ENCODE results near the gene VSX2.
A peak's percentile ranks its signal among the peaks of the same experiment; 100 is the strongest.

Gene VSX2

DNA sequence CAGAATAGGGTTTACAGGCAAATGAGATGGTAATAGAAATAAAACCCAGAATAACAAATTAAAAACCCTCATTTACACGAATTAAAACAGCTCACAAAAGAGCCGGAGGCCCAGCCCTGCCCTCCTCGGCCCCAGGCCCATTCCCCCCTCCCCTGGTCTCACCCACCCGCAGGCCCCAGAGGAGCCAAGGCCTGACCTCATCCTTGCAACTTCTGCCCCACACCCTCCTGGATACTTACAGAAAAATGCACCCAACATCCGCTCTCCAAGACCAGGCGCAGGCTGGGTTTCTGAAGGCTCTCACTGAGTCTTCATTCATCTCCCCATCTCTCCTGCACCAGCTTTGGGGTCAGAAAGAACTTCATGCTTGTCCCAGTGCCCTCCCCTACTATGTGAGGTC lies 16.2 kb upstream of the VSX2 start:
- no peaks in the 10 kb centered on the region for H3K4me1 ChIP-seq (ENCODE audit: control insufficient read depth, insufficient read depth, low read length)
- no CpG with 5 or more reads among the region's 6 CpGs for WGBS (ENCODE audit: insufficient coverage, insufficient read length)
- no peaks in the 10 kb centered on the region; the same call in 1 of the 2 replicates for H3K27me3 ChIP-seq (ENCODE audit: control insufficient read depth, insufficient read depth, low read length)
- no peak for DNase-seq (ENCODE audit: low read depth, low spot score)
- no peaks in the 10 kb centered on the region for H3K9me3 ChIP-seq (ENCODE audit: control insufficient read depth, insufficient read depth, low read length)
- no peak overlapping the region for H3K4me3 ChIP-seq (ENCODE audit: low read length)
- no peaks in the 10 kb centered on the region for H3K36me3 ChIP-seq (ENCODE audit: control insufficient read depth, insufficient read depth, low read length)
- H3K27ac ChIP-seq (ENCODE audit: low read length) = no peak overlapping the region

DNA sequence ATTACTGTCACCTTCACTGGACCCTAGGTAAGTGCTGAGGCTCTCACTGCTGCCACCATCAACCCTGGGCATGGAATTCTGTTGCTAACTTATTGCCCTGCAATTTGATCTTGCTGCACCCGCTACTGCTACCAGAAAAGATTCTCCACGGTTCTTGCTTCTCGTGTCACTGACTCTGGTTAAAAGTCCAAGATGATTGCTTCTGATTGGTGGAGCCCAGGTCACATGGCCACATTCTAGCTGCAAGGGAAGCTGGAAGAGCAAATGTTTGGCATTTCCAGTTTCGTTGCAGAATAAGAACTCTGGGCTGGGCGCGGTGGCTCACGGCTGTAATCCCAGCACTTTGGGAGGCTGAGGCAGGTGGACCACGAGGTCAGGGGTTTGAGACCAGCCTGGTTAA lies 7.5 kb upstream of the VSX2 start:
- no peak overlapping the region for H3K27ac ChIP-seq (ENCODE audit: low read length)
- H3K4me1 ChIP-seq (ENCODE audit: control insufficient read depth, insufficient read depth, low read length) = no peaks in the 10 kb centered on the region
- H3K36me3 ChIP-seq (ENCODE audit: control insufficient read depth, insufficient read depth, low read length) = no peaks in the 10 kb centered on the region
- H3K9me3 ChIP-seq (ENCODE audit: control insufficient read depth, insufficient read depth, low read length) = no peaks in the 10 kb centered on the region
- no CpG with 5 or more reads among the region's 8 CpGs for WGBS (ENCODE audit: insufficient coverage, insufficient read length)
- no peak overlapping the region for H3K4me3 ChIP-seq (ENCODE audit: low read length)
- no peak for DNase-seq (ENCODE audit: low read depth, low spot score)
- H3K27me3 ChIP-seq (ENCODE audit: control insufficient read depth, insufficient read depth, low read length) = no peaks in the 10 kb centered on the region; the same call in 1 of the 2 replicates

DNA sequence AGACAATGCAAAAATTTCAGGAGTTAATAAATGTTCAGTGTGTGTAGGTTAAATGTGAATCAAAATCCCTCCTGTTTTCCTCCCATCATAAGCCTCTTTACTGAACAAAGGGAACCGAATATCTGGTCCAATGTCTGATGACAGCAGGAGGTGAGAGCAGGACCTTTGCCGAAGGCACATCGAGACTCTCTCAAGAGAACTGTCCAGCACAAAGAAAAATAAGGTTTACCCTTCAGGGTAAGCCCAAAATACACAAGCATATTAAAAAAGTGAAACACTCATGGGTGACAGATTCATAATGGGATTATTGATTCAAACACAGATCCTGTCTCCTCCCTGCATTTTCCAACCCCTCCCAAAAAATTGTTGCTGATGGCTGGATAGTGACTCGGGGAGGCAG lies 4.2 kb upstream of the VSX2 start:
- no peaks in the 10 kb centered on the region for H3K36me3 ChIP-seq (ENCODE audit: control insufficient read depth, insufficient read depth, low read length)
- H3K4me1 ChIP-seq (ENCODE audit: control insufficient read depth, insufficient read depth, low read length) = peaks cover 3% of the 10 kb centered on the region
- H3K4me3 ChIP-seq (ENCODE audit: low read length) = no peak overlapping the region
- H3K27ac ChIP-seq (ENCODE audit: low read length) = no peak overlapping the region
- no CpG with 5 or more reads among the region's 4 CpGs for WGBS (ENCODE audit: insufficient coverage, insufficient read length)
- no peaks in the 10 kb centered on the region for H3K9me3 ChIP-seq (ENCODE audit: control insufficient read depth, insufficient read depth, low read length)
- no peak for DNase-seq (ENCODE audit: low read depth, low spot score)
- peaks cover 23% of the 10 kb centered on the region for H3K27me3 ChIP-seq (ENCODE audit: control insufficient read depth, insufficient read depth, low read length)

- Histone ChIP-seq H3K27me3 (ENCODE audit: control insufficient read depth, insufficient read depth, low read length) (peaks cover 47% of the 10 kb centered on the region), H3K36me3 (ENCODE audit: control insufficient read depth, insufficient read depth, low read length) (no peaks in the 10 kb centered on the region), H3K27ac (ENCODE audit: low read length) (no peak overlapping the region), H3K4me1 (ENCODE audit: control insufficient read depth, insufficient read depth, low read length) (peaks cover 7% of the 10 kb centered on the region), H3K9me3 (ENCODE audit: control insufficient read depth, insufficient read depth, low read length) (no peaks in the 10 kb centered on the region), H3K4me3 (ENCODE audit: low read length) (no peak overlapping the region)
- no CpG with 5 or more reads among the region's 4 CpGs for WGBS (ENCODE audit: insufficient coverage, insufficient read length)
- DNase-seq (ENCODE audit: low read depth, low spot score) = no peak
Observed at GRCh38 chr14:74237441-74237840, 1.8 kb upstream of the VSX2 start.

DNA sequence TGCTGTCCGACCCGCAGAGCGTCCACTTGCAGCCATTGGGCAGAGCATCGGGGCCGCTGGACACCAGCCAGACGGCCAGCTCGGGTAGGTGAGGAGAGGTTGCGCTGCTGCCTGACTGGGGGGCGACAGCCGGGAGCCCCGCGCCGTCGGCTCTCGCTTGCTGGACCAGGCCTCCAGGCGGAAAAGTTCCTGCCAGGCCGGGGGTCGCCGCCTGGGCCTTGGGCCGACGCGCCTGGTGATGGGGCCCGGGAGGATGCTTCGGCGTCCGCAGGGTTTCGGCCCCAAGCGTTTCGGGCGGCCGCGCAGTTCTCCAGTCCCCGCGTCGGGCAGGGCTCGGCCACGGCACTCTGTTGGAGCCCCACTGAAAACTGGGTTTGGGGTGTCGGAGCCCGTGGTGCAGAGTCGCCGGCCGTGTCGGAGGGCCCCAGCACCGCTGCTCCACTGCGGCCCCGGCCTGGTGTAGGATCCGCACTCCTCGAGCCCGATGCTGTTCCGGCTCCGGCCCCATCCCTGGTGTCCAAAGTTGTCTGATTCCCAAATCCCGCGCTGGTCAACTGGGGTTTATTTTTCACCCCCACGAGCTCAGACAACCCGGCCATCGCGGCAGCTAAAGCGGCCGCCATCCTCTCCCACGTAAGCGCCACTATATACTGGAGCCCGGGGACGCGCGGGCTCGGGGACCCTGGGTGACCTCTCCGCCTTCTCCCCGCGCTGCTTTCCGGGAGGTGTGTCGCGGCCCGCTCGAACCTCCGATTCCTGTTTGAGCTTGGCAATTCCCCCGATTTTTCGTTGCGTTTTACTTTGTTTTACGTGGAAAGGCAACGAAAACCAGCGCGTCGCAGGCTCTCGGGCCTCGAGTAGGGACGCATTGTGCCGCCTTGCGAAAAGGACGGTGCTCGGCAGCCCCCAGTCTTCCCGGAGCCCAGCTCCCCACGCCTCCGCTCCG lies 872 bp downstream of the VSX2 start:
- no peaks in the 10 kb centered on the region for H3K9me3 ChIP-seq (ENCODE audit: control insufficient read depth, insufficient read depth, low read length)
- WGBS (ENCODE audit: insufficient coverage, insufficient read length) = no CpG with 5 or more reads among the region's 94 CpGs
- DNase-seq (ENCODE audit: low read depth, low spot score) = no peak
- H3K36me3 ChIP-seq (ENCODE audit: control insufficient read depth, insufficient read depth, low read length) = no peaks in the 10 kb centered on the region
- H3K27ac ChIP-seq (ENCODE audit: low read length) = no peak overlapping the region
- peaks cover 61% of the 10 kb centered on the region for H3K27me3 ChIP-seq (ENCODE audit: control insufficient read depth, insufficient read depth, low read length)
- H3K4me1 ChIP-seq (ENCODE audit: control insufficient read depth, insufficient read depth, low read length) = peaks cover 7% of the 10 kb centered on the region
- peak overlapping the region; percentile 25; the same call in 1 of the 2 replicates for H3K4me3 ChIP-seq (ENCODE audit: low read length)

- peak overlapping the region; percentile 29; the same call in 1 of the 2 replicates for H3K4me3 ChIP-seq (ENCODE audit: low read length)
- no peak for DNase-seq (ENCODE audit: low read depth, low spot score)
- no CpG with 5 or more reads among the region's 80 CpGs for WGBS (ENCODE audit: insufficient coverage, insufficient read length)
Observed at GRCh38 chr14:74240794-74241651, 1.8 kb downstream of the VSX2 start.

DNA sequence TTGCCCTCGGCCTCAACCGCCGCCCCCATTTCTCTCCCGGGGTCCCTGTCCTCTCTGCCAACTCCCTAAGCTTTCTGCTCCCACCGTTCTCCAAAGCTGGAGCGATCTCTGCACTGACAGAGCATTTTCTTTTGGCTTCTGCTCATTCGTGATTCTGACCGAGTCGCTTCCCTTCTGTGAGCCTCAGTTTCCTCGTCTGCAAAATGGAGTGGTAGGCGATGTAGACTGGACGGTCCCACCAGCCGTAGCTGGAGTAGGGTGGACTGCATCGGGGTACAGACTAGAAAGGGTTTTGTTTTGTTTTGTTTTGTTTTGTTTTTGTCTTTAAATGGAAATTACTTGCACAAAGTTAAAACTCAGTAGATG lies 2.4 kb downstream of the VSX2 start:
- H3K36me3 ChIP-seq (ENCODE audit: control insufficient read depth, insufficient read depth, low read length) = no peaks in the 10 kb centered on the region
- H3K4me3 ChIP-seq (ENCODE audit: low read length) = no peak overlapping the region
- no peak for DNase-seq (ENCODE audit: low read depth, low spot score)
- WGBS (ENCODE audit: insufficient coverage, insufficient read length) = no CpG with 5 or more reads among the region's 14 CpGs
- no peak overlapping the region for H3K27ac ChIP-seq (ENCODE audit: low read length)
- H3K27me3 ChIP-seq (ENCODE audit: control insufficient read depth, insufficient read depth, low read length) = peaks cover 61% of the 10 kb centered on the region
- H3K4me1 ChIP-seq (ENCODE audit: control insufficient read depth, insufficient read depth, low read length) = peaks cover 13% of the 10 kb centered on the region
- no peaks in the 10 kb centered on the region for H3K9me3 ChIP-seq (ENCODE audit: control insufficient read depth, insufficient read depth, low read length)

More at GRCh38 chr14:74240794-74241651, 1.8 kb downstream of the VSX2 start:
- H3K36me3 ChIP-seq (ENCODE audit: control insufficient read depth, insufficient read depth, low read length) = no peaks in the 10 kb centered on the region
- H3K27ac ChIP-seq (ENCODE audit: low read length) = no peak overlapping the region
- no peaks in the 10 kb centered on the region for H3K9me3 ChIP-seq (ENCODE audit: control insufficient read depth, insufficient read depth, low read length)
- H3K4me1 ChIP-seq (ENCODE audit: control insufficient read depth, insufficient read depth, low read length) = peaks cover 10% of the 10 kb centered on the region
- peaks cover 61% of the 10 kb centered on the region for H3K27me3 ChIP-seq (ENCODE audit: control insufficient read depth, insufficient read depth, low read length)

- Histone ChIP-seq H3K4me1 (ENCODE audit: control insufficient read depth, insufficient read depth, low read length) (peaks cover 13% of the 10 kb centered on the region), H3K27me3 (ENCODE audit: control insufficient read depth, insufficient read depth, low read length) (peaks cover 61% of the 10 kb centered on the region)
Observed at GRCh38 chr14:74242021-74242779, 3.0 kb downstream of the VSX2 start.

GRCh38 chr14:74242780-74243042 lies 3.5 kb downstream of the VSX2 start:
- DNase-seq (ENCODE audit: low read depth, low spot score) = no peak
- Histone ChIP-seq H3K4me3 (ENCODE audit: low read length) (no peak overlapping the region), H3K27me3 (ENCODE audit: control insufficient read depth, insufficient read depth, low read length) (peaks cover 61% of the 10 kb centered on the region), H3K9me3 (ENCODE audit: control insufficient read depth, insufficient read depth, low read length) (no peaks in the 10 kb centered on the region), H3K36me3 (ENCODE audit: control insufficient read depth, insufficient read depth, low read length) (no peaks in the 10 kb centered on the region), H3K4me1 (ENCODE audit: control insufficient read depth, insufficient read depth, low read length) (peaks cover 13% of the 10 kb centered on the region), H3K27ac (ENCODE audit: low read length) (no peak overlapping the region)
- no CpG with 5 or more reads among the region's 4 CpGs for WGBS (ENCODE audit: insufficient coverage, insufficient read length)

More at GRCh38 chr14:74242021-74242779, 3.0 kb downstream of the VSX2 start:
- no CpG with 5 or more reads among the region's 28 CpGs for WGBS (ENCODE audit: insufficient coverage, insufficient read length)
- Histone ChIP-seq H3K9me3 (ENCODE audit: control insufficient read depth, insufficient read depth, low read length) (no peaks in the 10 kb centered on the region), H3K4me3 (ENCODE audit: low read length) (peak overlapping the region; percentile 7; the same call in 1 of the 2 replicates), H3K36me3 (ENCODE audit: control insufficient read depth, insufficient read depth, low read length) (no peaks in the 10 kb centered on the region), H3K27ac (ENCODE audit: low read length) (no peak overlapping the region)
- no peak for DNase-seq (ENCODE audit: low read depth, low spot score)

DNA sequence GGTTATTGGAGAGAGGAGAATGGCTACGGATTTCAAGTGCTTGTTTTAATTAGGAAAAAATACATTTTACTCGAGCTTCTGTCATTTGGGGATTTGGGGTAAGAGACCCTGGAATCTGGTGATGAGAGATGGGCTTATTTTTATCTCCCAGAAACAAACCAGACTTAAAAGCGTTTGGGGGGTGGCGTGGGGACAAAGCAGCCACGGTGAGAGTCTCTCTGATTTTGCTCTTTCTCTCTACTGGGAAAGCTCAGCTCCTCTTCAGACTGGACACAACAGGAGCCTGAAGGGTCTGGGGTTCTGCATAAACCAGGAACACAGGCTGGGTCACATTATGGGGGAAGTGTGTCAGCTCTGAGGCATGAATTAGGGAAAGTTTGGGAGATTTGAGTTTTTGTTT lies 3.8 kb downstream of the VSX2 start:
- no peak overlapping the region for H3K27ac ChIP-seq (ENCODE audit: low read length)
- H3K27me3 ChIP-seq (ENCODE audit: control insufficient read depth, insufficient read depth, low read length) = peaks cover 58% of the 10 kb centered on the region
- no peak overlapping the region for H3K4me3 ChIP-seq (ENCODE audit: low read length)
- peaks cover 13% of the 10 kb centered on the region for H3K4me1 ChIP-seq (ENCODE audit: control insufficient read depth, insufficient read depth, low read length)
- H3K9me3 ChIP-seq (ENCODE audit: control insufficient read depth, insufficient read depth, low read length) = no peaks in the 10 kb centered on the region
- no peaks in the 10 kb centered on the region for H3K36me3 ChIP-seq (ENCODE audit: control insufficient read depth, insufficient read depth, low read length)
- no peak for DNase-seq (ENCODE audit: low read depth, low spot score)
- WGBS (ENCODE audit: insufficient coverage, insufficient read length) = no CpG with 5 or more reads among the region's 5 CpGs

All from iPS DF 6.9 (cell line).